Right lobe of liver (tissue), 4 donors: ENCODE measurements around the gene HSPA4.

Experiments
- POLR2A ChIP-seq: fragments of 450-650 bp; IDR thresholded peaks from one replicate; pipeline ENCODE4 v1.6.1; 2017; ENCODE audit warnings: antibody characterized with exemption, mild to moderate bottlenecking
- TF ChIP-seq, protein P1 (sequence below), 4 donors: fragments of 200-600 bp in 3 of 4; fragments of 450-650 bp in 1 of 4; IDR thresholded peaks; one replicate each; pipeline versions ENCODE4 v1.5.1 to v1.8.0; 2016 to 2022; ENCODE audit warnings: antibody characterized with exemption in 4 of 4, mild to moderate bottlenecking in 2 of 4
- donor health status: DM: no; HTN: no; CAD: no.
- donor health status: DM: no; HTN: no; CAD: no.
- donor health status: DM: no; HTN: yes; CAD: no.

DNA sequence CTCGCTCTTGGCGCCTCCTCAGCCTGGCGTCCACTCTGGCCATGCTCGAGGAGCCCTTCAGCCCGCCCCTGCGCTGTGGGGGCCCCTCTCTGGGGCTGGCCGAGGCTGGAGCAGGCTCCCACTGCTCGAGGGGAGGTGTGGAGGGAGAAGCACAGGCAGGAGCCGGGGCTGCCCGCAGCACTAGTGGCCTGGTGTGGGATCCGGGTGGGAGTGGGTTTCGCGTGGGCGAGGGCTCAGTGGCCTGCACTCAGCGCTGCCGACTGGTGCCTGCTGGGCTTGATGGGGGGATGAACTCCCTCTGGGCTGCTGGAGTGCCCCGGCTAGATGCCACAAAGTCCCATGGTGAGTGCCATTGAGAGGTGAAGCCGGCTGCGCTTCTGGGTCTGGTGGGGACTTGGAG lies 4.4 kb upstream of the HSPA4 start:
- no peak for TF ChIP-seq POLR2A
- TF ChIP-seq, protein P1, sequence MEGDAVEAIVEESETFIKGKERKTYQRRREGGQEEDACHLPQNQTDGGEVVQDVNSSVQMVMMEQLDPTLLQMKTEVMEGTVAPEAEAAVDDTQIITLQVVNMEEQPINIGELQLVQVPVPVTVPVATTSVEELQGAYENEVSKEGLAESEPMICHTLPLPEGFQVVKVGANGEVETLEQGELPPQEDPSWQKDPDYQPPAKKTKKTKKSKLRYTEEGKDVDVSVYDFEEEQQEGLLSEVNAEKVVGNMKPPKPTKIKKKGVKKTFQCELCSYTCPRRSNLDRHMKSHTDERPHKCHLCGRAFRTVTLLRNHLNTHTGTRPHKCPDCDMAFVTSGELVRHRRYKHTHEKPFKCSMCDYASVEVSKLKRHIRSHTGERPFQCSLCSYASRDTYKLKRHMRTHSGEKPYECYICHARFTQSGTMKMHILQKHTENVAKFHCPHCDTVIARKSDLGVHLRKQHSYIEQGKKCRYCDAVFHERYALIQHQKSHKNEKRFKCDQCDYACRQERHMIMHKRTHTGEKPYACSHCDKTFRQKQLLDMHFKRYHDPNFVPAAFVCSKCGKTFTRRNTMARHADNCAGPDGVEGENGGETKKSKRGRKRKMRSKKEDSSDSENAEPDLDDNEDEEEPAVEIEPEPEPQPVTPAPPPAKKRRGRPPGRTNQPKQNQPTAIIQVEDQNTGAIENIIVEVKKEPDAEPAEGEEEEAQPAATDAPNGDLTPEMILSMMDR (IDR thresholded peaks at IDR 0.05), result no peak
